IPS-11a (cell line): Measurements from ENCODE around the gene BRD9.

Experiments used
- H3K4me3 ChIP-seq: one replicate; pipeline ENCODE4 v1.5.1; 2013; ENCODE audit warnings: low read depth, low read length, control low read depth

The BRD9 gene

DNA sequence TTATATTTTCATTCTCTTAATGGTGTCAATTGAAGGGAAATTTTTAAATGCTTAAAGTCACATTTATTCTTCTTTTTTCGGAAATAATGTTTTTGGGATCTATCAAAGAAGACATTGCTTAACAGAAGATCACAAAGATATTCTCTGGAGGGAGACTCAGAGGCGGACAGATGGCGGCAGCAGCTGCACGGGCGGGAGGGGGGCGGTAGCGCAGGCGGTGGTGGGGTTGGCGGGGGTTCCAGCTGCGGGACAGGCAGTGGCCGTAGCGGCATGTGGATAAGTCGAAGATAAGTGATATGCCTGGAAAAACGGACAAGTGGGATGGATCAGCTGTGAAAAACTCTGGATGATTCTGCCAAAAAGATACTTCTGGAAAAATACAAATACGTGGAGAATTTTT lies 76.4 kb downstream of the BRD9 start:
- no peak overlapping the region for H3K4me3 ChIP-seq

DNA sequence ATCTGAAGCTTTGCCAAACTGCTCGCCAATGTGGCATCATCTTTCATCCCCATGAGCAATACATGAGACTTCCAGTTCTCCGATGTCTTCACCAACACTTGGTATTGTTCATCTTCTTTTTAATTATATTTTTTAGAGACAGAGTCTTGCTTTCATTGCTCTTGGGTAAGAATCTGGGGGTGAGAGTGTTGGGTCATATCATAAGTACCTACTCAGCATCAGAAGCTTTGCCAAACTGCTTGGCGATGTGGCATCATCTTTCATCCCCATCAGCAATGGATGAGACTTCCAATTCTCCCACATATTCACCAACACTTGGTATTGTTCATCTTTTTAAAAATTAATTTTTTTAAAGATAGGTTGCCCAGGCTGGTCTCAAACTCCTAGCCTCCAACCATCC lies 77.2 kb downstream of the BRD9 start:
- no peak overlapping the region for H3K4me3 ChIP-seq
